Left kidney (tissue), 2 donors: ENCODE measurements around the gene FHIT. TPM values are rescaled to one million over a fixed set of nuclear protein-coding genes. Genes with fewer than 3 reads are reported as not detected.
A peak's percentile ranks its signal among the peaks of the same experiment; 100 is the strongest.

ENCODE experiments used
- DNase-seq: peaks from one replicate; pipeline ENCODE4 v3.0.0-alpha.2; 2013
- polyA plus RNA-seq: library from polyadenylated mRNA; unstranded; fragments of 120-200 nt; gene quantifications from one replicate; pipeline ENCODE4 v1.2.1, GENCODE V29; 2013; ENCODE audit not compliant: insufficient read length

FHIT gene
- polyA plus RNA-seq, 1 donor, result 25.0 TPM

- no peak for DNase-seq
Observed at GRCh38 chr3:60629816-60630215, 621.4 kb downstream of the FHIT start.

- DNase-seq, result no peak
Observed at GRCh38 chr3:60622349-60622748, 628.9 kb downstream of the FHIT start.

- no peak for DNase-seq
Observed at GRCh38 chr3:60617188-60617587, 634.1 kb downstream of the FHIT start.

- no peak for DNase-seq
Observed at GRCh38 chr3:60613769-60614303, 637.4 kb downstream of the FHIT start.

DNA sequence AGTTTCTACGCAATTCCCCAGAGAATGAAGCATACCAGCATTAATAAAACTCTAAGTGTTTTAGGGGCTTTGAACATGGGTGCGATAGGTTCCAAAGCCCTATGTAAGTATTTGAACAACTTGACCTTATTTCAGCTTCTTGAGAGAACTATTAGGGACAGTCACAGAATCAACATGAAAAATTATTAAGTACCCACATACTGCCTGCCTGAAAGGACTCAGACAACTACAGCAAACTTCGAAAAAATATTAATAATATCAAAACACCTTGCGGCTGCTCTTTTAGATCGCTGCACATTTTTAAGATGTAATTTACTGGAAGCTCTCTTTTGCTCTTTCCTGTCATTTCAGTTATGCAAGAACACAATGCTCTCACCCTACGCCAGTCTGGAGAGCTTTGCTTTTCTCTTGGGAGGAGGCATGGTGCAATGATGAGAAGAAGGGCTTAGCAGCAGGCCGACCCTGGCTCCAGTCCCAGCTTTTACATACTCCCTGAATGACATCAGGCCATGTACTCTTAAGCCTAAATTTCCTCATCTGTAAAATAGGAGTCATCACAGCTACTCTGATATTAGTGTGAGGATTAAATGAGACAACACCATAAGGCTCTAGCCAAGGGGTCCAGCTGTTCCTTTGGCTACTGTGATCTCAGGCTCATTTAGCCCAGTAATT is 640.7 kb downstream of the FHIT start:
- DNase-seq, result no peak

- no peak for DNase-seq
Observed at GRCh38 chr3:60609446-60609845, 641.8 kb downstream of the FHIT start.

GRCh38 chr3:60603860-60604259 is 647.4 kb downstream of the FHIT start:
- no peak for DNase-seq

GRCh38 chr3:60600848-60601247 is 650.4 kb downstream of the FHIT start:
- DNase-seq, result no peak

- no peak for DNase-seq
Observed at GRCh38 chr3:60599586-60599985, 651.7 kb downstream of the FHIT start.

DNA sequence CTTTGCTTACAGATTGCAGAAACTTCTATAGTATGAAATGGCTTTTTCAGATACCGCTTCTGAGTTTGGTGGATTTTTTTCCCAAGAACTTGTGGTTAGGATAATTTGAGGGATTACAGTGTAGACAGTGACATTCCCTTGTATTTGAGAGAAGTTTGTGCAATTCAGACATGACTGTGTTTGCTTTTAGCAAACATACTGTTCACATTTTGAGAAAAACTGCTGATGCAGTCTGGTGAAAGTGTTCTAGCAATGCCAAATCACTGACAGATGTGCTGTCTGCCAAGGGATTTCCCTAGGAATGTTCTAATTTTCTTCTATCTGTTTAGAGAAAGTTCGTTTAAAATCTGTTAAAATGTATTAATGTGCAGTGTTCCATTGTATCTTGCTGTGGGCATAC is 652.6 kb downstream of the FHIT start:
- DNase-seq, result no peak

DNA sequence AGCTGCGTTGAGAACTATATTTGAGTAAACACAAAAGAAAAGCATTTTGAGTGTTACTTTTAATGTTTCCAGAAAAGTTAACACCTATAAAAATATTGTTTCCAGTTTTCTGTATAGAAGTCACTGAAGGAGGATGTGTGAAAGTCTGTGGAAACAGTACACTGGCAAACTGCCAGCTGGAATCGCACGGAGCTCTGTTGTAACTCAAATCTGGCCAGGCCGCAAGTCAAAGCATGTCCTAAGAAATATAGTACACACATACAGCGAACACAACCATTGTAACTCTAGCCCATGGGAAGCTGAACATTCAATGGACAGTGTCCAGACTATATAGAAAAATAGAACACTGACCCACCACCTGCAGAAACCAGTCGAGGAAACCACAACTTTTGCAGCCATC is 657.2 kb downstream of the FHIT start:
- peak; percentile 42 for DNase-seq

DNA sequence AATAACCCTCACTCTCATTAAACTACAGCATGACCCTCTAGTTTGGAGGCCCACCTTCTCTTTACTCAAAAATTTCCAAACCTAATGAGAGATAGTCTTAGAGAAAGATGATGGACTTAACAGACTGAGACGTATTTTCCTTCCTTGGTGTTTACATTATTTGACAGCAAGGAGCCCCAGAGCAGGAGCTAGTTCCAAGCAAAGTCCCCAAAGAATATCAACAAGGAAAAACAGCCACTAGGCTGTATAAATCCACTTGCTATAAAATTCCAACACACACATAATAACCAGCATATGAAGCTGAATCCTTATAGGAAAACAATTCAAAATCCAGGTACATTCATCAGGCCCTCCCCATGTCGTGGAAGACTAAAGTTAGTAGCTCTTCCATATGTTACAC is 660.0 kb downstream of the FHIT start:
- DNase-seq, result no peak

GRCh38 chr3:60588806-60589205 is 662.4 kb downstream of the FHIT start:
- no peak for DNase-seq

- DNase-seq, result no peak
Observed at GRCh38 chr3:60585918-60586317, 665.3 kb downstream of the FHIT start.

DNA sequence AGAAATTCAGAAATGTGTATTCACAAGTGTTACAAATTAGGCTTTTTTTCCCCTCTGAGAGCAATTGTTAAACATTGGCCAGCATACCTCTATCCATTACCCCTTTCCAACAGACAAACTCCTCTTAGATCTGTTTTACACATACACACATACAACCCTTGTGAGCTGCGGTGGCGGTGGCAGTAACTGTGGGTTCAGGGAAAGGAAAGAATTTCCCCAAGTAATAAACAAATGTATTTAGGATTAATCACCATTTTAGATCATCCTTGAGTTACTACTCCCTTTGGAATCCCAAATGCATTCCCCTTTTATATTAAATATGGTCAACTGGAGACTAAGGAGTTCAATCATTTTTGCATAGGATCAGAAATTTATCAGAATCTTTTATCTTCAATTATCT is 667.0 kb downstream of the FHIT start:
- no peak for DNase-seq

DNA sequence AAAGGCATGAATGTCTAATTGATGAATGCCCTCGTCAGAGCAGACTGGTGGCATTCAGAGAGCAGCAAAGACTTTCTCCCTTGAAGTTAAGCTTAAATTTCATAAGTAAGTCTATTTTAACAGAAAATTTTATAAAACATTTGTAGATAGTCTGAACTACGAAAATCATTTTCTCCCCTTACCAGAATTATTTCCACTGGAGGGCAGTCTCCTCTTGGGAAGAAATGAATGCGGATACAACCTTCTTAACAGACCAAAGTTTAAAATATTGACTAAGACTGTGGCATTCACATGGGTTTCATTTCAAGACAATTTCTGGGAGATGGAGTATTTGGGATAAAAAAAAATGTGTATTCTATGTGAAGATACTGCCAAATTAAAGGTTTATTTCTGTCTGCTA is 669.0 kb downstream of the FHIT start:
- DNase-seq, result peak; percentile 20

- no peak for DNase-seq
Observed at GRCh38 chr3:60580809-60581208, 670.4 kb downstream of the FHIT start.

GRCh38 chr3:60579734-60580133 is 671.5 kb downstream of the FHIT start:
- no peak for DNase-seq

GRCh38 chr3:60578936-60579335 is 672.3 kb downstream of the FHIT start:
- DNase-seq, result no peak

GRCh38 chr3:60577601-60578000 is 673.7 kb downstream of the FHIT start:
- no peak for DNase-seq

- DNase-seq, result no peak
Observed at GRCh38 chr3:60575718-60576272, 675.5 kb downstream of the FHIT start.

DNA sequence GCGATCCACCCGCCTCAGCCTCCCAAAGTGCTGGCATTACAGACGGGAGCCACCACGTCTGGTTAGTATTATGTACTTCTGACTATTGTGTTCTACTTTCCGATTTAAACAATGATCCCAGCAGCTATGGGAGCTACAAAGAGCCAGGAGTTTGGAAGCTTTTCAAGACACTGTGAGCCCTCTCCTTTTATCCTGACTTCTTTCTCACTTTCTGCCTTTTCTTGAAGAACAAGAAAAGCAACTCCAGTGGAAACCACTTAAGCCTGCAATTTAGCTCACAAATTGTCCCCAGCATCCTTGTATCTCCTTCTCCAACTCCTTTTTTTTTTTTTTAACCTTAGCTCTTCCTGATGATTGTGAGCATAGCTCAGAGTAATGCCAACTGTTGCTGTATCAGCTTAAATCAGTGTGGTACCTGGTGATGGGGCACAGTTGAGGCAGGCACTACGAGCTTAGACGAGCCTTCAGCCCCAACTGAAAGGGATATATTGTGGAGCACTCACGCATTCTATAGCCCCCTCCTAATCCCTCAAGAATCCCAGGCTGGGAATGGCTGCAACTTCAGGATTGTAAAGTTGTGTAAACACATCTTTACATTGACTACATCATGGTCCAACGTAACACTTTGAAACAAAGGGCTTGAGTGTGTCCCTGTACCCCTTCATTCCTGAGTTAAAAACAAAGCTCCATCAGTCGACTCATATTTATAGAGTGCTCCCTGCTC is 677.0 kb downstream of the FHIT start:
- no peak for DNase-seq

DNA sequence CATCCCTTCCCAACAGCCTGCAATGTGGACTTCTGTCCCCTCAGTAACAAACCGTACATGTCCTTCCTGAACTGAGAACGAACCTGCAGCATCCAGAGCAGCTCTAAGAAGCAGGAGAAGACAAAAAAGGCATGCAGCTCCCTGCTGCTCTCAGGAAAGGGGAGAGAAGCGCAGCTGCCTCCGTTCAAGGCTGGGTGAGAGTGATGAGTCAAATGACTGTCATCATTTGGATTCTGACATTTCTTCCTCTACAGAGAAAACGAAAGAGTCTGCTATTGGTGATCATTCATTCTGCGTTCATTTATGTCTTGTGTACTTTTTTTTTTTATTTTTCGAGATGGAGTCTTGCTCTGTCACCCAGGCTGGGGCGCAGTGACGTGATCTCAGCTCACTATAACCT is 677.8 kb downstream of the FHIT start:
- DNase-seq, result no peak
